Lower leg skin (tissue), 3 donors: ENCODE measurements around the gene GNAZ.

ENCODE experiments used
- CTCF ChIP-seq, 3 donors: fragments of 450-650 bp; IDR thresholded peaks; one replicate each; pipeline ENCODE4 v1.5.1; 2016; ENCODE audit warnings: antibody characterized with exemption in 3 of 3, mild to moderate bottlenecking in 3 of 3, moderate library complexity in 2 of 3
- POLR2A ChIP-seq, 2 donors: fragments of 450-650 bp; IDR thresholded peaks; one replicate each; pipeline ENCODE4 v1.6.1; 2016 to 2017; ENCODE audit warnings: antibody characterized with exemption in 2 of 2, mild to moderate bottlenecking in 1 of 2, moderate library complexity in 1 of 2

GRCh38 chr22:23123804-23124254 lies 53.5 kb downstream of the GNAZ start:
- TF ChIP-seq CTCF (IDR thresholded peaks at IDR 0.05): no peak
- no peak for TF ChIP-seq POLR2A (IDR thresholded peaks at IDR 0.05)
